HepG2 (cell line): ENCODE measurements around the gene S100A13. TPM values are rescaled to one million over a fixed set of nuclear protein-coding genes. Genes with fewer than 3 reads are reported as not detected.

Source experiments
- ATAC-seq: fragments of 200-7000 bp; cut with Tn5 transposase; 3 replicates; pipeline ENCODE4 v1.9.1; 2020; ENCODE audit warnings: mild to moderate bottlenecking, moderate library complexity
- BruUV-seq: library from RNA; stranded (reverse); fragments of 400-500 nt; replicated peaks from 2 replicates; lab custom pipeline; 2021; lab: Mats Ljungman, UMichigan
- CTCF ChIA-PET: fragments of 300-600 bp; formaldehyde crosslinking; extraction: SDS; loops from one replicate; lab custom pipeline; 2021; ENCODE audit warnings: low total read pairs, inconsistent platforms, low intra/inter-chr PET ratio; lab: Yijun Ruan, JAX
- POLR2A ChIA-PET: fragments of 350-600 bp; sonication (Branson Sonifier 250); formaldehyde crosslinking; loops from one replicate; lab custom pipeline; 2020; ENCODE audit warnings: antibody characterized with exemption, inconsistent platforms; lab: Yijun Ruan, JAX
- DNase-seq: peaks from one replicate; pipeline ENCODE4 v3.0.0-alpha.2; 2015; ENCODE audit warnings: low spot score
- FAIRE-seq: peaks from 3 replicates; lab custom pipeline; 2011; peaks lifted over from hg19 to GRCh38; lab: Jason Lieb, UNC
- H2AFZ ChIP-seq: one replicate; pipeline ENCODE4 v1.6.1; 2011; ENCODE audit warnings: low read length, inconsistent platforms
- H3K27ac ChIP-seq: fragments of 300-600 bp; 3 replicates; pipeline ENCODE4 v1.8.0; 2011; ENCODE audit warnings: mixed run types, mild to moderate bottlenecking, mixed read lengths, low read length, inconsistent platforms; ENCODE audit not compliant: insufficient read depth; ENCODE audit errors: extremely low read length
- H3K27me3 ChIP-seq, 2 experiments: fragments of 200-600 bp in 1 of 2; 2 replicates in 1 of 2; 3 replicates in 1 of 2; pipeline versions ENCODE4 v1.6.0 to v1.8.0; 2011; ENCODE audit warnings: low read length in 2 of 2, mild to moderate bottlenecking in 2 of 2, moderate library complexity in 2 of 2, inconsistent platforms in 1 of 2; ENCODE audit not compliant: insufficient read depth in 2 of 2, control insufficient read depth in 1 of 2
- H3K36me3 ChIP-seq, 2 experiments: fragments of 200-600 bp in 1 of 2; replicated peaks in 1 of 2; 2 replicates in 1 of 2; 3 replicates in 1 of 2; pipeline versions ENCODE4 v1.5.1 to v1.8.0; 2011; ENCODE audit warnings: low read length in 2 of 2, inconsistent platforms in 1 of 2; ENCODE audit not compliant: insufficient read depth in 2 of 2, control insufficient read depth in 1 of 2
- H3K4me1 ChIP-seq: 2 replicates; pipeline ENCODE4 v1.5.1; 2012; ENCODE audit warnings: low read length, inconsistent platforms; ENCODE audit not compliant: insufficient read depth
- H3K4me2 ChIP-seq: 2 replicates; pipeline ENCODE4 v1.6.0; 2011; ENCODE audit warnings: low read depth, low read length, inconsistent platforms
- H3K4me3 ChIP-seq, 3 experiments: fragments of 200-600 bp in 1 of 3; sonication (generic), shearing (Covaris generic) in 1 of 3; replicated peaks in 1 of 3; 2 replicates each; pipeline ENCODE4 v1.5.1; 2011 to 2016; ENCODE audit warnings: low read length in 3 of 3, inconsistent platforms in 2 of 3, low read depth in 2 of 3, mild to moderate bottlenecking in 2 of 3, control low read depth in 1 of 3, mixed read lengths in 1 of 3; ENCODE audit not compliant: insufficient read depth in 1 of 3
- H3K79me2 ChIP-seq: one replicate; pipeline ENCODE4 v1.6.1; 2011; ENCODE audit warnings: low read length, inconsistent platforms; ENCODE audit not compliant: insufficient read depth
- H3K9ac ChIP-seq: 2 replicates; pipeline ENCODE4 v1.6.0; 2011; ENCODE audit warnings: mild to moderate bottlenecking, low read depth, low read length, inconsistent platforms; ENCODE audit not compliant: insufficient read depth
- H3K9me3 ChIP-seq: 2 replicates; pipeline ENCODE4 v1.5.1; 2012; ENCODE audit warnings: mild to moderate bottlenecking, low read length
- H4K20me1 ChIP-seq: 2 replicates; pipeline ENCODE4 v1.6.0; 2011; ENCODE audit warnings: inconsistent platforms, mild to moderate bottlenecking, low read length, moderate library complexity; ENCODE audit not compliant: insufficient read depth
- FOXP1 ChIP-seq, 2 experiments: fragments of 450-650 bp in 1 of 2; IDR thresholded peaks; 2 replicates each; pipeline ENCODE4 v1.6.1; 2017 to 2018; ENCODE audit warnings: antibody characterized with exemption in 1 of 2
- LRRFIP1 ChIP-seq: sonication (generic); formaldehyde crosslinking; conservative IDR thresholded peaks from 2 replicates; pipeline ENCODE4 v1.4.0; 2020; ENCODE audit warnings: missing genetic modification reagents
- PHF8 ChIP-seq: sonication (generic); formaldehyde crosslinking; IDR thresholded peaks from 2 replicates; pipeline ENCODE4 v1.5.0; 2020; ENCODE audit warnings: missing genetic modification reagents
- SMARCC2 ChIP-seq: fragments of 450-650 bp; IDR thresholded peaks from 2 replicates; pipeline ENCODE4 v1.6.1; 2017; ENCODE audit warnings: antibody characterized with exemption, mild to moderate bottlenecking
- TGIF2 ChIP-seq: IDR thresholded peaks from 2 replicates; pipeline ENCODE4 v1.6.1; 2016; ENCODE audit warnings: control low read depth, missing compliant biosample characterization
- ZBTB4 ChIP-seq: sonication (generic); formaldehyde crosslinking; IDR thresholded peaks from 2 replicates; pipeline ENCODE4 v1.4.0; 2020; ENCODE audit warnings: missing genetic modification reagents, mild to moderate bottlenecking, borderline replicate concordance
- WGBS: methylation state at CpG from one replicate; pipeline ENCODE4 v1.1.6; 2017; ENCODE audit warnings: low lambda C conversion rate; 5-methylcytosine and 5-hydroxymethylcytosine counted together
- in situ Hi-C: cut with HindIII; loops from 2 replicates; pipeline ENCODE4 v1.10.0; 2017; ENCODE audit warnings: low pct_unique_long_range_greater_than_20kb; ENCODE audit not compliant: extremely low pct_ligation_motif_present
- intact Hi-C: fragments of 100-400 bp; cut with micrococcal nuclease; formaldehyde crosslinking; loops from one replicate; pipeline ENCODE4 v1.10.0; 2022; ENCODE audit not compliant: unreplicated experiment
- polyA plus RNA-seq, 8 experiments: library from polyadenylated mRNA; depleted of rRNA in 3 of 8; stranded (reverse) in 7 of 8; unstranded in 1 of 8; fragments of >200 nt; fragmentation: Illumina TruSeq in 4 of 8; extraction: Trizol in 4 of 8; gene quantifications; 2 replicates each; pipeline versions ENCODE4 v1.2.1 to v1.2.3, GENCODE V29; 2011 to 2016; ENCODE audit warnings: low read depth in 4 of 8, missing spikeins in 1 of 8, mixed read lengths in 1 of 8; ENCODE audit not compliant: insufficient read depth in 1 of 8
- total RNA-seq, 5 experiments: library from RNA; depleted of rRNA; stranded (reverse); fragments of >200 nt; fragmentation: Illumina TruSeq; extraction: Trizol; gene quantifications; 2 replicates each; pipeline ENCODE4 v1.2.3, GENCODE V29; 2016; ENCODE audit warnings: low read depth in 1 of 5
- TF ChIP-seq, protein P1 (sequence below): sonication (generic); formaldehyde crosslinking; IDR thresholded peaks from 2 replicates; pipeline ENCODE4 v1.5.0; 2020; ENCODE audit warnings: mild to moderate bottlenecking, missing genetic modification reagents, borderline replicate concordance
- TF ChIP-seq, protein P2 (sequence below): sonication (generic); formaldehyde crosslinking; IDR thresholded peaks from 2 replicates; pipeline ENCODE4 v1.4.0; 2020; ENCODE audit warnings: missing genetic modification reagents

The S100A13 gene
- total and polyA plus RNA-seq, 2 of the 13 experiments (the other 11 are each of a cell fraction or from before 2014, with no cell fraction given) = 89.5 to 172 TPM

DNA sequence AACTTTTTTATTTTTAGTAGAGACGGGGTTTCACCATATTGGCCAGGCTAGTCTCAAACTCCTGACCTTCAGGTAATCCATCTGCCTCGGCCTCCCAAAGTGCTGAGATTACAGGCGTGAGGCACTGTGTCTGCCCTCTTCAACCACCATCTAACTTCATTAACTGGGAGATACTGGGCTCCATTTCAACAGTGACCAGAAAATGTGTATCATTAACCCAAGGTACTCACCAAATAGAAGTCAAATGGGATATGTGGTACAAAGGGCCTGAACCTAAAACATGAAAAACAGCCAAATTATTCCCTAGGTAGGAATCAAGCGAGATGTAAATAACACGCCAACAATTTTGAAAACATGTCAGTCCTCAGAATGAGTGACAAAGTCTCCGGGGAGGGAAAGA is 42.3 kb upstream of the S100A13 start:
- FAIRE-seq = no peak
- Histone ChIP-seq H4K20me1 (no peaks in the 10 kb centered on the region), H3K27ac (no peak overlapping the region), H3K4me2 (peak overlapping the region; percentile 81), H3K4me3 (peak overlapping the region; percentile 65 to 83 (median 83)), H3K4me1 (peaks cover 29% of the 10 kb centered on the region), H3K9me3 (no peaks in the 10 kb centered on the region), H3K36me3 (peaks cover 19 to 45% of the 10 kb centered on the region in 2 experiments), H3K79me2 (peaks cover 33% of the 10 kb centered on the region), H3K9ac (peak overlapping the region; percentile 96), H2AFZ (no peak overlapping the region), H3K27me3 (no peaks in the 10 kb centered on the region; a peak in 1 of 5 replicates)
- no peak for DNase-seq
- CTCF ChIA-PET = no interaction called here
- in situ Hi-C loops = no loop called here
- POLR2A ChIA-PET = interaction anchor here (1.3 kb wide), 1 partner anchor 36 kb away, joined by 5 read pairs; the partner anchor contains the start of gene CHTOP
- 82% methylated on average over 6 of the region's 6 CpGs for WGBS
- BruUV-seq = no TSS peak
- no peak for ATAC-seq
- intact Hi-C loops = loop anchor here (5.0 kb wide), 2 partner anchors 37 to 58 kb away; partner anchors contain the start of genes CHTOP and INTS3
- no peak for TF ChIP-seq FOXP1 (IDR thresholded peaks at IDR 0.05)
- no peak for TF ChIP-seq FOXP1 (CRISPR knock-in tag; IDR thresholded peaks at IDR 0.05)
- TF ChIP-seq, protein P1, sequence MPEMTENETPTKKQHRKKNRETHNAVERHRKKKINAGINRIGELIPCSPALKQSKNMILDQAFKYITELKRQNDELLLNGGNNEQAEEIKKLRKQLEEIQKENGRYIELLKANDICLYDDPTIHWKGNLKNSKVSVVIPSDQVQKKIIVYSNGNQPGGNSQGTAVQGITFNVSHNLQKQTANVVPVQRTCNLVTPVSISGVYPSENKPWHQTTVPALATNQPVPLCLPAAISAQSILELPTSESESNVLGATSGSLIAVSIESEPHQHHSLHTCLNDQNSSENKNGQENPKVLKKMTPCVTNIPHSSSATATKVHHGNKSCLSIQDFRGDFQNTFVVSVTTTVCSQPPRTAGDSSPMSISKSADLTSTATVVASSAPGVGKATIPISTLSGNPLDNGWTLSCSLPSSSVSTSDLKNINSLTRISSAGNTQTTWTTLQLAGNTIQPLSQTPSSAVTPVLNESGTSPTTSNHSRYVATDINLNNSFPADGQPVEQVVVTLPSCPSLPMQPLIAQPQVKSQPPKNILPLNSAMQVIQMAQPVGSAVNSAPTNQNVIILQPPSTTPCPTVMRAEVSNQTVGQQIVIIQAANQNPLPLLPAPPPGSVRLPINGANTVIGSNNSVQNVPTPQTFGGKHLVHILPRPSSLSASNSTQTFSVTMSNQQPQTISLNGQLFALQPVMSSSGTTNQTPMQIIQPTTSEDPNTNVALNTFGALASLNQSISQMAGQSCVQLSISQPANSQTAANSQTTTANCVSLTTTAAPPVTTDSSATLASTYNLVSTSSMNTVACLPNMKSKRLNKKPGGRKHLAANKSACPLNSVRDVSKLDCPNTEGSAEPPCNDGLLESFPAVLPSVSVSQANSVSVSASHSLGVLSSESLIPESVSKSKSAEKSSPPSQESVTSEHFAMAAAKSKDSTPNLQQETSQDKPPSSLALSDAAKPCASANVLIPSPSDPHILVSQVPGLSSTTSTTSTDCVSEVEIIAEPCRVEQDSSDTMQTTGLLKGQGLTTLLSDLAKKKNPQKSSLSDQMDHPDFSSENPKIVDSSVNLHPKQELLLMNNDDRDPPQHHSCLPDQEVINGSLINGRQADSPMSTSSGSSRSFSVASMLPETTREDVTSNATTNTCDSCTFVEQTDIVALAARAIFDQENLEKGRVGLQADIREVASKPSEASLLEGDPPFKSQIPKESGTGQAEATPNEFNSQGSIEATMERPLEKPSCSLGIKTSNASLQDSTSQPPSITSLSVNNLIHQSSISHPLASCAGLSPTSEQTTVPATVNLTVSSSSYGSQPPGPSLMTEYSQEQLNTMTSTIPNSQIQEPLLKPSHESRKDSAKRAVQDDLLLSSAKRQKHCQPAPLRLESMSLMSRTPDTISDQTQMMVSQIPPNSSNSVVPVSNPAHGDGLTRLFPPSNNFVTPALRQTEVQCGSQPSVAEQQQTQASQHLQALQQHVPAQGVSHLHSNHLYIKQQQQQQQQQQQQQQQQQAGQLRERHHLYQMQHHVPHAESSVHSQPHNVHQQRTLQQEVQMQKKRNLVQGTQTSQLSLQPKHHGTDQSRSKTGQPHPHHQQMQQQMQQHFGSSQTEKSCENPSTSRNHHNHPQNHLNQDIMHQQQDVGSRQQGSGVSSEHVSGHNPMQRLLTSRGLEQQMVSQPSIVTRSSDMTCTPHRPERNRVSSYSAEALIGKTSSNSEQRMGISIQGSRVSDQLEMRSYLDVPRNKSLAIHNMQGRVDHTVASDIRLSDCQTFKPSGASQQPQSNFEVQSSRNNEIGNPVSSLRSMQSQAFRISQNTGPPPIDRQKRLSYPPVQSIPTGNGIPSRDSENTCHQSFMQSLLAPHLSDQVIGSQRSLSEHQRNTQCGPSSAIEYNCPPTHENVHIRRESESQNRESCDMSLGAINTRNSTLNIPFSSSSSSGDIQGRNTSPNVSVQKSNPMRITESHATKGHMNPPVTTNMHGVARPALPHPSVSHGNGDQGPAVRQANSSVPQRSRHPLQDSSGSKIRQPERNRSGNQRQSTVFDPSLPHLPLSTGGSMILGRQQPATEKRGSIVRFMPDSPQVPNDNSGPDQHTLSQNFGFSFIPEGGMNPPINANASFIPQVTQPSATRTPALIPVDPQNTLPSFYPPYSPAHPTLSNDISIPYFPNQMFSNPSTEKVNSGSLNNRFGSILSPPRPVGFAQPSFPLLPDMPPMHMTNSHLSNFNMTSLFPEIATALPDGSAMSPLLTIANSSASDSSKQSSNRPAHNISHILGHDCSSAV (CRISPR knock-in tag) = no peak
- no peak for TF ChIP-seq PHF8 (CRISPR knock-in tag)
- TF ChIP-seq, protein P2, sequence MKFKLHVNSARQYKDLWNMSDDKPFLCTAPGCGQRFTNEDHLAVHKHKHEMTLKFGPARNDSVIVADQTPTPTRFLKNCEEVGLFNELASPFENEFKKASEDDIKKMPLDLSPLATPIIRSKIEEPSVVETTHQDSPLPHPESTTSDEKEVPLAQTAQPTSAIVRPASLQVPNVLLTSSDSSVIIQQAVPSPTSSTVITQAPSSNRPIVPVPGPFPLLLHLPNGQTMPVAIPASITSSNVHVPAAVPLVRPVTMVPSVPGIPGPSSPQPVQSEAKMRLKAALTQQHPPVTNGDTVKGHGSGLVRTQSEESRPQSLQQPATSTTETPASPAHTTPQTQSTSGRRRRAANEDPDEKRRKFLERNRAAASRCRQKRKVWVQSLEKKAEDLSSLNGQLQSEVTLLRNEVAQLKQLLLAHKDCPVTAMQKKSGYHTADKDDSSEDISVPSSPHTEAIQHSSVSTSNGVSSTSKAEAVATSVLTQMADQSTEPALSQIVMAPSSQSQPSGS = no peak
- TF ChIP-seq LRRFIP1 (CRISPR knock-in tag) = no peak
- TF ChIP-seq SMARCC2 = no peak
- no peak for TF ChIP-seq TGIF2 (CRISPR knock-in tag)
- TF ChIP-seq ZBTB4 (CRISPR knock-in tag) = no peak
